Lower lobe of right lung (tissue), 2 donors: ENCODE results near the gene EPHB4. TPM values are rescaled to one million over a fixed set of nuclear protein-coding genes. Genes with fewer than 3 reads are reported as not detected.

Experiments used
- ATAC-seq, 2 donors: fragments of 200-7000 bp; cut with Tn5 transposase; one replicate each; pipeline ENCODE4 v1.9.1; 2020 to 2022; ENCODE audit warnings: mild to moderate bottlenecking in 2 of 2, moderate library complexity in 2 of 2
- DNase-seq: peaks from one replicate; pipeline ENCODE4 v3.0.0-alpha.2; 2020
- H3K27ac ChIP-seq: fragments of 200-600 bp; one replicate; pipeline ENCODE4 v1.8.0; 2022
- H3K27me3 ChIP-seq: fragments of 200-600 bp; one replicate; pipeline ENCODE4 v1.8.0; 2022; ENCODE audit warnings: low read depth
- H3K36me3 ChIP-seq: fragments of 200-600 bp; one replicate; pipeline ENCODE4 v1.8.0; 2022; ENCODE audit warnings: mild to moderate bottlenecking
- H3K4me1 ChIP-seq: fragments of 200-600 bp; one replicate; pipeline ENCODE4 v1.8.0; 2022
- H3K4me3 ChIP-seq: fragments of 200-600 bp; one replicate; pipeline ENCODE4 v1.8.0; 2022; ENCODE audit warnings: mild to moderate bottlenecking
- H3K9me3 ChIP-seq: fragments of 200-600 bp; one replicate; pipeline ENCODE4 v1.8.0; 2022
- intact Hi-C: fragments of 100-400 bp; cut with DNase I; formaldehyde crosslinking; loops from one replicate; pipeline ENCODE4 v1.11.0; 2022
- total RNA-seq: library from RNA; stranded (reverse); fragmentation: NEBNext Ultra II Directional; extraction: Animal tissue kit (Norgen Biotek cat#: 25700); gene quantifications from one replicate; pipeline ENCODE4 v1.2.1, GENCODE V29; 2021
- TF ChIP-seq, protein P1 (sequence below): fragments of 200-600 bp; IDR thresholded peaks from one replicate; pipeline ENCODE4 v1.8.0; 2022; ENCODE audit warnings: antibody characterized with exemption, mild to moderate bottlenecking
- donor health status: DM: no; HTN: yes; CAD: no; lungs with severe emphysema.

Gene EPHB4
- total RNA-seq, 1 donor from 2014 or later, result 68.6 TPM

DNA sequence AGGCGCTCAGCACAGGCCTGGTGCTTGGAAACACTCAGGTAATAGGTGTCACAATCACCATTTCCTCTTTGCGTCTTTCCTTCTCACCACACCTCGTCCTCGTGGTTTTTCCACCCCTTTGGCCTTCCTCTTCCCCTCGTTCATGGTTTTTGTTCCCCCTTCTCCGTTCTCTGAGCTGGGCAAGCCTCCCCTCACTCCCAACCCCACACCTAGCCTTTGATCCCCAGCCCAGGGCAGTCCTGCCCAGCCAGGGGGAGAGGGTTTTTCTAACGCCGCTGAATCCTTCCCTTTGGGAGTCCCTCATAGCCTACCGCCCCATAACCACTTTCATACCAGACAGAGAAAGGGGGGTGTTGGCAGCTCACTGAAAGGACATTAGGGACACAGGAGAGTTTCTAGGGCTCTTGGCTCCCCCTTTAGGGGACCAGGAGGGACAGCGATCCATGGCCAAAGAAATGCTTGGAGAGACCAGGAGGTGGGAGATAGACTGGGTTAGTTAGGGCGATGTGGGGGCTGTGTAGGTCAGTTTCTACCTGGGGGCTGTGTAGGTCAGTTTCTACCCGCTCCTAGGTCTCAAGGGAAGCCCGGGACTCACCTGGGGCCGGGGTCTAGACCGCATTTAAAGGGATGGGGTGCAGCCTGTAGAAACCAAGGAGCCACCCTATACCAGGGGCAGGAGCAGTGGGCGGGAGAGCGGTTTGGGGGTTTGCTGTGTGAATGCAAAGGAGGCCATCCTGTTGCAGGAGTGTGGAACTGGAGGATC lies 1.4 kb downstream of the EPHB4 start:
- H3K27ac ChIP-seq, result peak overlapping the region; percentile 80
- peaks cover 35% of the 10 kb centered on the region for H3K36me3 ChIP-seq
- TF ChIP-seq, protein P1, sequence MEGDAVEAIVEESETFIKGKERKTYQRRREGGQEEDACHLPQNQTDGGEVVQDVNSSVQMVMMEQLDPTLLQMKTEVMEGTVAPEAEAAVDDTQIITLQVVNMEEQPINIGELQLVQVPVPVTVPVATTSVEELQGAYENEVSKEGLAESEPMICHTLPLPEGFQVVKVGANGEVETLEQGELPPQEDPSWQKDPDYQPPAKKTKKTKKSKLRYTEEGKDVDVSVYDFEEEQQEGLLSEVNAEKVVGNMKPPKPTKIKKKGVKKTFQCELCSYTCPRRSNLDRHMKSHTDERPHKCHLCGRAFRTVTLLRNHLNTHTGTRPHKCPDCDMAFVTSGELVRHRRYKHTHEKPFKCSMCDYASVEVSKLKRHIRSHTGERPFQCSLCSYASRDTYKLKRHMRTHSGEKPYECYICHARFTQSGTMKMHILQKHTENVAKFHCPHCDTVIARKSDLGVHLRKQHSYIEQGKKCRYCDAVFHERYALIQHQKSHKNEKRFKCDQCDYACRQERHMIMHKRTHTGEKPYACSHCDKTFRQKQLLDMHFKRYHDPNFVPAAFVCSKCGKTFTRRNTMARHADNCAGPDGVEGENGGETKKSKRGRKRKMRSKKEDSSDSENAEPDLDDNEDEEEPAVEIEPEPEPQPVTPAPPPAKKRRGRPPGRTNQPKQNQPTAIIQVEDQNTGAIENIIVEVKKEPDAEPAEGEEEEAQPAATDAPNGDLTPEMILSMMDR, result no peak
- H3K27me3 ChIP-seq, result peaks cover 22% of the 10 kb centered on the region
- H3K9me3 ChIP-seq, result no peaks in the 10 kb centered on the region
- intact Hi-C loops, result no loop called here
- peaks cover 28% of the 10 kb centered on the region for H3K4me1 ChIP-seq
- peak overlapping the region; percentile 72 for H3K4me3 ChIP-seq
- DNase-seq (no peak), ATAC-seq (peak; percentile 4 to 27)

DNA sequence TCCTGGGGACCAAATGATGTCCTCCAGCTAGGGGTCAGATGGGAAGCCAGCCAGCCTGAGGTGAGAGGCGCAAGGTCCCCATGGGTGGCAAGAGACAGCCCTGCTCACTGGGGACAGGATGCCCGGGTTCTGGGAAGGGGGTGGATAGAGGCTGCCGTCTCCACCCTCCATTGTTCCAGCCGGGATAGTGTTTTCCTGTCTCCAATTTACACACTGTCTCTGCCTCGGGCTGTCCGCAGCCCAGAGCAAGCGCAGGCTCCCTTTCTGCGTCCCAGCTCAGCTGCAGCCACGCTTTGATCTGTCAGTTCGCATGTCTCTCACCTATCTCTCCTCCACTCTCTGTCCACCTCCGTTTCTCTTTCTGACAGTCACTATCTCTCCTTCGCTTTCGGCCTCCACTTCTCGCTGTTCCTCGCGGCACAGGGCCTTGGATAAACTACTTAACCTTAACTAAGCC lies 2.1 kb downstream of the EPHB4 start:
- no peaks in the 10 kb centered on the region for H3K9me3 ChIP-seq
- intact Hi-C loops, result no loop called here
- DNase-seq (no peak), ATAC-seq (peak; percentile 9 to 17)
- H3K27me3 ChIP-seq, result peaks cover 22% of the 10 kb centered on the region
- peak overlapping the region; percentile 80 for H3K27ac ChIP-seq
- H3K4me3 ChIP-seq, result peak overlapping the region; percentile 72
- H3K36me3 ChIP-seq, result peaks cover 42% of the 10 kb centered on the region
- TF ChIP-seq, protein P1, result no peak
- peaks cover 28% of the 10 kb centered on the region for H3K4me1 ChIP-seq

DNA sequence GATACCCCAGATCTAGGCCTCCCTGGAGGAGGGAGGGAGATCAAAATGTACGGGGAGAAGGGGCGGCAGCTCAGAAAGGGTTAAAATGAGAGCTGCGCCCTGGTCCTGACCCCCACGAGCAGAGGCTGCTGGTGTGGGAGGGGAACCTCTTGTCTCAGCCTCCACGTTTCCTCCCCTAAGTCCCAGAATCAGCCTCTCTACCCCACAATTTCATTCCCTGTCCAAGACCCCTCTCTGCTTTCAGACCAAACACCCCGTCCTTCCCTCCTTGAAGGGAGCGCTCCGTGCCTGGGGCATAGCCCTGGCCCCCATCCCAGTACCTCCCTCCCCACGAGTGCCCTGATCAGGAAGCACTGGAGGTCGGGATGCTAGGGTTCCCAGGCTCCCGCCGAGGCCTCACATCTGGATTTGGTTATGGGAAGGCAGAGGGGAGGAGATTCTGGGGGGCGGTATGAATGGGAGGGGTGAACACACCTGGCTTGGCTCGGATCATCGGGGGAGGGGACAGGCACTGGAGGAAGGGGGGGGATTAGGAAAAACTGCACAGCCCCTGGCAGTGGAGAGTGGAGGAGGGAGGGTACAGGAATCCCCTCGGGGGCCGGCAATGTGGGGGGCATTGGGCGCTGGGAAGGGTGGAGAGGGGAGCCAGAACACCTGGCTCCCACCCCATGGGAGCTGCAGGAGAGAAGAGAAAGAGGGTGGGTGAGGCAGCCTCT lies 2.7 kb downstream of the EPHB4 start:
- H3K4me3 ChIP-seq, result peak overlapping the region; percentile 72
- TF ChIP-seq, protein P1, result no peak
- H3K27ac ChIP-seq, result peak overlapping the region; percentile 80
- DNase-seq, result no peak
- peaks cover 22% of the 10 kb centered on the region for H3K27me3 ChIP-seq
- peaks cover 24% of the 10 kb centered on the region for H3K4me1 ChIP-seq
- H3K36me3 ChIP-seq, result peaks cover 48% of the 10 kb centered on the region
- intact Hi-C loops, result no loop called here
- H3K9me3 ChIP-seq, result no peaks in the 10 kb centered on the region
- no peak for ATAC-seq

DNA sequence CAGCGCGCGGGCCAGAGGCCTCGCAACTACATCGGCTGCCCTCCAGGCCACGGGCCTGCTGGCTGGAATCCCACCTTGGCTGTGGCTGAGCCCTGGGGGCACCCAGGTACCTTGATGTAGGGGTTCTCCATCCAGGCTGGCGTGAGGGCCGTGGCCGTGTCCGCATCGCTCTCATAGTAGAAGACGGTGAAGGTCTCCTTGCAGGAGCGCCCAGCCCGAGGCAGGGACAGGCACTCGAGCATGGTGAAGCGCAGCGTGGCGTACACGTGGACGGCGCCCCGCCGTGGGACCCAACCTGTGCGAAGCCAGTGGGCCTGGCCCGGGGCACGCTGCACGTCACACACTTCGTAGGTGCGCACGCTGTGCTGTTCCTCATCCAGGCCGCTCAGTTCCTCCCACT lies 3.8 kb downstream of the EPHB4 start:
- Histone ChIP-seq H3K4me1 (peaks cover 20% of the 10 kb centered on the region), H3K27me3 (peaks cover 13% of the 10 kb centered on the region), H3K27ac (no peak overlapping the region), H3K9me3 (no peaks in the 10 kb centered on the region), H3K4me3 (no peak overlapping the region), H3K36me3 (peaks cover 59% of the 10 kb centered on the region)
- ATAC-seq (no peak), DNase-seq (no peak)
- TF ChIP-seq, protein P1, result no peak
- intact Hi-C loops, result no loop called here

DNA sequence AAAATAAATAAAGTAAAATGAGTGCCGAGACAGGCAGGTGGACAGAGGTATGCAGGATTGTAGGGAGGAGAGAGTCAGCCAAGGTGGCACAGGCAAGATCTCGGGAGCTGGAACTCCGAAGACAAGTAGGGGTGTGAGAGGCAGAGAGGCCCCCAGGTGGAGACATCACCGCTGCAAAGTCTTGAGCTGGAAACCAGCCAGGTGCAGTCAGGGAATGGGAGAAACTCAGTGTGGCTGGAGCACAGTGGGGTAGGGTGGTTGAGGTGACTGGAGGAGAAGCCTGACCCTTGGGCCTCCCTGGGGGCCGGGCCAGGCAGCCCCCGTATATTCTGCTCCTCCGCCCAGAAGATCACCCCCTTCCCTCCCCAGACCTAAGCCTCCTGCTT lies 4.2 kb downstream of the EPHB4 start:
- ATAC-seq (no peak), DNase-seq (no peak)
- TF ChIP-seq, protein P1, result no peak
- Histone ChIP-seq H3K27ac (no peak overlapping the region), H3K4me1 (peaks cover 16% of the 10 kb centered on the region), H3K36me3 (peaks cover 63% of the 10 kb centered on the region), H3K4me3 (no peak overlapping the region), H3K9me3 (no peaks in the 10 kb centered on the region), H3K27me3 (peaks cover 9% of the 10 kb centered on the region)
- intact Hi-C loops, result no loop called here
